Mesenchymal stem cell (in vitro differentiated cells and primary cell): ENCODE data around the gene LIPC.

ENCODE experiments used
- DNase-seq: peaks from one replicate; pipeline ENCODE4 v3.0.0-alpha.2; 2013
- H2AFZ ChIP-seq: one replicate; pipeline ENCODE4 v1.6.1; 2013; ENCODE audit warnings: low read depth, mild to moderate bottlenecking, control low read depth, inconsistent platforms, low read length, moderate library complexity
- H2AK5ac ChIP-seq: 2 replicates; pipeline ENCODE4 v1.6.1; 2013; ENCODE audit warnings: low read length, moderate library complexity, mild to moderate bottlenecking, inconsistent platforms; ENCODE audit not compliant: severe bottlenecking
- H2BK120ac ChIP-seq: one replicate; pipeline ENCODE4 v1.6.1; 2013; ENCODE audit warnings: low read depth, mild to moderate bottlenecking, inconsistent platforms, low read length, moderate library complexity
- H2BK12ac ChIP-seq, 2 experiments: one replicate each; pipeline ENCODE4 v1.6.1; 2013; ENCODE audit warnings: inconsistent platforms in 2 of 2, low read length in 2 of 2, mild to moderate bottlenecking in 2 of 2, moderate library complexity in 2 of 2, control low read depth in 1 of 2
- H2BK15ac ChIP-seq: one replicate; pipeline ENCODE4 v1.6.1; 2013; ENCODE audit warnings: mild to moderate bottlenecking, low read depth, inconsistent platforms; ENCODE audit not compliant: poor library complexity, severe bottlenecking
- H2BK5ac ChIP-seq: 2 replicates; pipeline ENCODE4 v1.6.1; 2013; ENCODE audit warnings: low read depth, mild to moderate bottlenecking, low read length, control low read depth, inconsistent platforms; ENCODE audit not compliant: poor library complexity, severe bottlenecking
- H3K14ac ChIP-seq, 2 experiments: one replicate each; pipeline ENCODE4 v1.6.1; 2013; ENCODE audit warnings: inconsistent platforms in 2 of 2, low read length in 2 of 2, control low read depth in 1 of 2, mild to moderate bottlenecking in 1 of 2, moderate library complexity in 1 of 2
- H3K18ac ChIP-seq, 2 experiments: one replicate each; pipeline ENCODE4 v1.6.1; 2013; ENCODE audit warnings: inconsistent platforms in 2 of 2, low read length in 2 of 2, control low read depth in 1 of 2, low read depth in 1 of 2, mild to moderate bottlenecking in 1 of 2
- H3K23ac ChIP-seq, 2 experiments: one replicate each; pipeline ENCODE4 v1.6.1; 2013; ENCODE audit warnings: inconsistent platforms in 2 of 2, low read length in 2 of 2, mild to moderate bottlenecking in 2 of 2, moderate library complexity in 2 of 2, control low read depth in 1 of 2
- H3K27ac ChIP-seq: 2 replicates; pipeline ENCODE4 v1.5.1; 2013; ENCODE audit warnings: mild to moderate bottlenecking, moderate library complexity, low read length, control low read depth, inconsistent platforms; ENCODE audit not compliant: poor library complexity, severe bottlenecking
- H3K27me3 ChIP-seq, 2 experiments: 2 replicates each; pipeline versions ENCODE4 v1.6.1 to v1.7.0; 2013; ENCODE audit warnings: low read length in 2 of 2, mild to moderate bottlenecking in 2 of 2, moderate library complexity in 2 of 2, control low read depth in 1 of 2, inconsistent platforms in 1 of 2; ENCODE audit not compliant: control insufficient read depth in 1 of 2, insufficient read depth in 1 of 2
- H3K36me3 ChIP-seq, 2 experiments: 2 replicates each; pipeline versions ENCODE4 v1.6.1 to v1.7.0; 2013; ENCODE audit warnings: low read length in 2 of 2, control low read depth in 1 of 2, inconsistent platforms in 1 of 2, low read depth in 1 of 2, mild to moderate bottlenecking in 1 of 2; ENCODE audit not compliant: insufficient read depth in 2 of 2, control insufficient read depth in 1 of 2
- H3K4ac ChIP-seq, 2 experiments: one replicate each; pipeline ENCODE4 v1.6.1; 2013; ENCODE audit warnings: inconsistent platforms in 2 of 2, low read length in 2 of 2, mild to moderate bottlenecking in 2 of 2, moderate library complexity in 2 of 2, control low read depth in 1 of 2, low read depth in 1 of 2
- H3K4me1 ChIP-seq: 2 replicates; pipeline ENCODE4 v1.6.1; 2013; ENCODE audit warnings: low read depth, low read length, control low read depth; ENCODE audit not compliant: control insufficient read depth, insufficient read depth
- H3K4me2 ChIP-seq: 2 replicates; pipeline ENCODE4 v1.6.1; 2013; ENCODE audit warnings: low read length, mild to moderate bottlenecking, inconsistent platforms; ENCODE audit not compliant: poor library complexity, severe bottlenecking
- H3K4me3 ChIP-seq, 2 experiments: 2 replicates each; pipeline versions ENCODE4 v1.5.1 to v1.7.0; 2013; ENCODE audit warnings: low read length in 2 of 2, mild to moderate bottlenecking in 2 of 2, control low read depth in 1 of 2, low read depth in 1 of 2; ENCODE audit not compliant: insufficient read depth in 1 of 2
- H3K79me1 ChIP-seq: replicated peaks from 2 replicates; pipeline ENCODE4 v1.6.1; 2013; ENCODE audit warnings: mild to moderate bottlenecking, control low read depth, low read length, inconsistent platforms; ENCODE audit not compliant: poor library complexity, severe bottlenecking
- H3K9ac ChIP-seq: 2 replicates; pipeline ENCODE4 v1.7.0; 2013; ENCODE audit warnings: mild to moderate bottlenecking, low read length, moderate library complexity
- H3K9me3 ChIP-seq: 2 replicates; pipeline ENCODE4 v1.7.0; 2013; ENCODE audit warnings: mild to moderate bottlenecking, low read length; ENCODE audit not compliant: control insufficient read depth
- H4K8ac ChIP-seq: one replicate; pipeline ENCODE4 v1.6.1; 2013; ENCODE audit warnings: inconsistent platforms, mild to moderate bottlenecking, low read length, moderate library complexity
- H4K91ac ChIP-seq: one replicate; pipeline ENCODE4 v1.6.1; 2013; ENCODE audit warnings: mild to moderate bottlenecking, low read length, inconsistent platforms
- WGBS: methylation state at CpG from one replicate; pipeline ENCODE4 v1.1.7; 2013; ENCODE audit warnings: mixed read lengths; 5-methylcytosine and 5-hydroxymethylcytosine counted together

Gene LIPC

GRCh38 chr15:58459560-58459959, 27.8 kb downstream of the LIPC start:
- no peaks in the 10 kb centered on the region for H3K27me3 ChIP-seq
- WGBS: 94% methylated on average over 9 of the region's 10 CpGs

GRCh38 chr15:58460116-58460790, 28.5 kb downstream of the LIPC start:
- 90% methylated on average over 9 of the region's 10 CpGs for WGBS
- H3K9me3 ChIP-seq: no peaks in the 10 kb centered on the region
- H2BK12ac ChIP-seq: peak overlapping the region; percentile 14 to 59
- H3K79me1 ChIP-seq: no peaks in the 10 kb centered on the region
- peaks cover 22% of the 10 kb centered on the region for H3K4me1 ChIP-seq
- no peak overlapping the region for H2BK5ac ChIP-seq
- H2AK5ac ChIP-seq: peak overlapping the region; percentile 67
- no peak overlapping the region for H3K14ac ChIP-seq
- no peak overlapping the region for H2AFZ ChIP-seq
- no peaks in the 10 kb centered on the region for H3K27me3 ChIP-seq
- H2BK15ac ChIP-seq: no peak overlapping the region
- H4K8ac ChIP-seq: peak overlapping the region; percentile 62
- no peaks in the 10 kb centered on the region for H3K36me3 ChIP-seq
- peak overlapping the region in 1 of 2 experiments; percentile 86 for H3K18ac ChIP-seq
- H3K4me3 ChIP-seq: no peak overlapping the region
- no peak overlapping the region for H3K23ac ChIP-seq
- peak overlapping the region in 1 of 2 experiments; percentile 19 for H3K4ac ChIP-seq
- DNase-seq: no peak
- no peak overlapping the region for H3K27ac ChIP-seq
- H3K4me2 ChIP-seq: no peak overlapping the region
- peak overlapping the region; percentile 88 for H4K91ac ChIP-seq
- no peak overlapping the region for H3K9ac ChIP-seq
- no peak overlapping the region for H2BK120ac ChIP-seq

More at GRCh38 chr15:58459560-58459959, 27.8 kb downstream of the LIPC start:
- Histone ChIP-seq H3K27ac (no peak overlapping the region), H3K79me1 (no peaks in the 10 kb centered on the region), H3K4me3 (no peak overlapping the region), H2BK120ac (no peak overlapping the region), H3K4me2 (no peak overlapping the region), H2BK15ac (peak overlapping the region; percentile 44), H3K9me3 (no peaks in the 10 kb centered on the region), H4K91ac (peak overlapping the region; percentile 70), H3K18ac (peak overlapping the region; percentile 8 to 32), H2BK5ac (no peak overlapping the region), H2AFZ (no peak overlapping the region), H2AK5ac (peak overlapping the region; percentile 67), H3K23ac (no peak overlapping the region), H3K4ac (peak overlapping the region in 1 of 2 experiments; percentile 40), H2BK12ac (peak overlapping the region; percentile 45 to 63), H3K36me3 (no peaks in the 10 kb centered on the region), H3K4me1 (peaks cover 22% of the 10 kb centered on the region), H4K8ac (peak overlapping the region; percentile 8), H3K9ac (no peak overlapping the region), H3K14ac (no peak overlapping the region)
- DNase-seq: no peak

GRCh38 chr15:58460872-58461271, 29.1 kb downstream of the LIPC start:
- Histone ChIP-seq H3K4me2 (no peak overlapping the region), H3K36me3 (no peaks in the 10 kb centered on the region), H3K4me3 (no peak overlapping the region), H2BK120ac (no peak overlapping the region), H3K9ac (no peak overlapping the region), H2AK5ac (peak overlapping the region; percentile 9), H2AFZ (no peak overlapping the region), H3K79me1 (no peaks in the 10 kb centered on the region), H2BK15ac (no peak overlapping the region), H4K91ac (no peak overlapping the region), H3K18ac (peak overlapping the region in 1 of 2 experiments; percentile 86), H3K27ac (no peak overlapping the region), H3K23ac (no peak overlapping the region), H3K9me3 (no peaks in the 10 kb centered on the region), H4K8ac (no peak overlapping the region), H3K4ac (no peak overlapping the region), H3K27me3 (no peaks in the 10 kb centered on the region), H2BK12ac (no peak overlapping the region), H3K4me1 (peaks cover 22% of the 10 kb centered on the region), H2BK5ac (no peak overlapping the region), H3K14ac (no peak overlapping the region)
- DNase-seq: no peak
- 100% methylated on average over 1 of the region's 3 CpGs for WGBS

GRCh38 chr15:58462547-58462946, 30.8 kb downstream of the LIPC start:
- 70% methylated on average over 4 of the region's 4 CpGs for WGBS
- Histone ChIP-seq H3K36me3 (no peaks in the 10 kb centered on the region), H3K79me1 (no peaks in the 10 kb centered on the region), H3K14ac (no peak overlapping the region), H3K18ac (no peak overlapping the region), H3K27me3 (no peaks in the 10 kb centered on the region), H2BK5ac (no peak overlapping the region), H4K91ac (no peak overlapping the region), H3K9ac (no peak overlapping the region), H2AFZ (no peak overlapping the region), H3K23ac (no peak overlapping the region), H3K4ac (no peak overlapping the region), H4K8ac (no peak overlapping the region), H2BK120ac (no peak overlapping the region), H2AK5ac (peak overlapping the region; percentile 45), H3K4me1 (peaks cover 19% of the 10 kb centered on the region), H3K27ac (no peak overlapping the region), H2BK12ac (peak overlapping the region in 1 of 2 experiments; percentile 38), H3K9me3 (no peaks in the 10 kb centered on the region), H2BK15ac (no peak overlapping the region), H3K4me3 (no peak overlapping the region), H3K4me2 (no peak overlapping the region)
- DNase-seq: no peak
